Amniotic stem cell (primary cell): Measurements from ENCODE around the gene OTOP2.

Experiments used
- DNase-seq: peaks from one replicate; lab custom pipeline; 2025; lab: John Stamatoyannopoulos, UW

Gene OTOP2

GRCh38 chr17:74925242-74925641, 1.2 kb downstream of the OTOP2 start:
- DNase-seq, result no peak

GRCh38 chr17:74928786-74929185, 4.7 kb downstream of the OTOP2 start:
- DNase-seq, result no peak

- no peak for DNase-seq
Measured at GRCh38 chr17:74930535-74931036, 6.5 kb downstream of the OTOP2 start.

GRCh38 chr17:74935048-74935447, 11.0 kb downstream of the OTOP2 start:
- DNase-seq, result no peak

- DNase-seq, result no peak
Measured at GRCh38 chr17:74935585-74936469, 11.8 kb downstream of the OTOP2 start, which contains the start of gene OTOP3. Gene OTOP3 (plus strand): TSS chr17:74935898. CDS start chr17:74935922, 24 bp downstream.

GRCh38 chr17:74936470-74936799, 12.4 kb downstream of the OTOP2 start:
- no peak for DNase-seq

GRCh38 chr17:74937064-74938051, 13.3 kb downstream of the OTOP2 start:
- no peak for DNase-seq

- no peak for DNase-seq
Measured at GRCh38 chr17:74938194-74938950, 14.3 kb downstream of the OTOP2 start.

- DNase-seq, result no peak
Measured at GRCh38 chr17:74939534-74939933, 15.5 kb downstream of the OTOP2 start.

GRCh38 chr17:74941128-74941725, 17.2 kb downstream of the OTOP2 start:
- no peak for DNase-seq

GRCh38 chr17:74943808-74944522, 19.9 kb downstream of the OTOP2 start:
- DNase-seq, result no peak

GRCh38 chr17:74945543-74945942, 21.5 kb downstream of the OTOP2 start:
- DNase-seq, result no peak

- DNase-seq, result no peak
Measured at GRCh38 chr17:74946641-74947040, 22.6 kb downstream of the OTOP2 start.

GRCh38 chr17:74947041-74947754, 23.1 kb downstream of the OTOP2 start:
- DNase-seq, result no peak

GRCh38 chr17:74949455-74950115, 25.5 kb downstream of the OTOP2 start:
- no peak for DNase-seq

GRCh38 chr17:74950207-74950606, 26.1 kb downstream of the OTOP2 start:
- DNase-seq, result no peak

GRCh38 chr17:74951065-74951464, 27.0 kb downstream of the OTOP2 start:
- DNase-seq, result no peak

GRCh38 chr17:74951680-74952421, 27.8 kb downstream of the OTOP2 start:
- DNase-seq, result no peak
